IPS DF 4.7 (cell line): Measurements from ENCODE around the gene FAM184B.
"Not testable (repeated sequence)": the region's sequence is repeated elsewhere in the genome, so short reads cannot be mapped to it uniquely, and the experiment has no call there.

Source experiments
- DNase-seq: peaks from one replicate; pipeline ENCODE4 v3.0.0-alpha.2; 2013; ENCODE audit warnings: low spot score; ENCODE audit errors: extremely low read depth

FAM184B gene

GRCh38 chr4:17718471-17718870 lies 63.0 kb downstream of the FAM184B start:
- DNase-seq, result no peak

- no peak for DNase-seq
These were observed 64.1 kb downstream of the FAM184B start for GRCh38 chr4:17717301-17717700.

GRCh38 chr4:17715511-17715910 lies 65.9 kb downstream of the FAM184B start:
- no peak for DNase-seq

- DNase-seq, result no peak
These were observed 67.6 kb downstream of the FAM184B start for GRCh38 chr4:17713779-17714178.

- DNase-seq, result no peak
These were observed 69.3 kb downstream of the FAM184B start for GRCh38 chr4:17712166-17712565.

GRCh38 chr4:17711206-17711605 lies 70.2 kb downstream of the FAM184B start:
- DNase-seq, result not testable (repeated sequence)

- DNase-seq, result no peak
These were observed 71.7 kb downstream of the FAM184B start for GRCh38 chr4:17709763-17710068.

- DNase-seq, result no peak
These were observed 72.2 kb downstream of the FAM184B start for GRCh38 chr4:17708992-17709762.

GRCh38 chr4:17707671-17708070 lies 73.8 kb downstream of the FAM184B start:
- no peak for DNase-seq

GRCh38 chr4:17705107-17705506 lies 76.3 kb downstream of the FAM184B start:
- no peak for DNase-seq

- no peak for DNase-seq
These were observed 77.3 kb downstream of the FAM184B start for GRCh38 chr4:17704020-17704650.

GRCh38 chr4:17702641-17703040 lies 78.8 kb downstream of the FAM184B start:
- no peak for DNase-seq

- no peak for DNase-seq
These were observed 79.5 kb downstream of the FAM184B start for GRCh38 chr4:17701882-17702281.

- DNase-seq, result no peak
These were observed 80.1 kb downstream of the FAM184B start for GRCh38 chr4:17701138-17701839.

- DNase-seq, result no peak
These were observed 82.0 kb downstream of the FAM184B start for GRCh38 chr4:17699380-17699779.

- no peak for DNase-seq
These were observed 83.3 kb downstream of the FAM184B start for GRCh38 chr4:17698116-17698515.

- no peak for DNase-seq
These were observed 86.1 kb downstream of the FAM184B start for GRCh38 chr4:17695341-17695740.

GRCh38 chr4:17694552-17694951 lies 86.9 kb downstream of the FAM184B start:
- no peak for DNase-seq

GRCh38 chr4:17690898-17691297 lies 90.5 kb downstream of the FAM184B start:
- no peak for DNase-seq

- no peak for DNase-seq
These were observed 91.3 kb downstream of the FAM184B start for GRCh38 chr4:17690135-17690534.

- no peak for DNase-seq
These were observed 93.4 kb downstream of the FAM184B start for GRCh38 chr4:17688011-17688441.

GRCh38 chr4:17687237-17687857 lies 94.1 kb downstream of the FAM184B start:
- DNase-seq, result no peak
